K562 (cell line): Measurements from ENCODE around the gene DTWD2. TPM values are rescaled to one million over a fixed set of nuclear protein-coding genes. Genes with fewer than 3 reads are reported as not detected.

ENCODE experiments used
- ATAC-seq: fragments of 200-7000 bp; cut with Tn5 transposase; 3 replicates; pipeline ENCODE4 v1.9.1; 2020; ENCODE audit warnings: moderate library complexity
- BruUV-seq: library from RNA; stranded (reverse); fragments of 400-500 nt; replicated peaks from 2 replicates; lab custom pipeline; 2021; lab: Mats Ljungman, UMichigan
- CTCF ChIA-PET: fragments of 300-600 bp; formaldehyde crosslinking; extraction: SDS; loops from one replicate; lab custom pipeline; 2021; ENCODE audit warnings: low intra/inter-chr PET ratio; lab: Yijun Ruan, JAX
- POLR2A ChIA-PET: fragments of 300-600, 350-650 bp; sonication (Branson Sonifier 250); formaldehyde crosslinking; extraction: SDS; loops from one replicate; lab custom pipeline; 2021; ENCODE audit warnings: antibody characterized with exemption, inconsistent platforms; lab: Yijun Ruan, JAX
- DNase-seq, 4 experiments: peaks; one replicate each; pipeline versions ENCODE4 v3.0.0 to v3.0.0-alpha.2; 2011 to 2018; ENCODE audit warnings: low spot score in 3 of 4, mixed read lengths in 3 of 4; ENCODE audit errors: extremely low read depth in 1 of 4
- FAIRE-seq: peaks from 2 replicates; lab custom pipeline; 2011; peaks lifted over from hg19 to GRCh38; lab: Jason Lieb, UNC
- H2AFZ ChIP-seq: 2 replicates; pipeline ENCODE4 v1.6.0; 2011; ENCODE audit warnings: low read depth, low read length, control low read depth, inconsistent platforms
- H3K27ac ChIP-seq: fragments of 200-600 bp; 3 replicates; pipeline ENCODE4 v1.8.0; 2011; ENCODE audit warnings: low read depth, mild to moderate bottlenecking, control low read depth, inconsistent platforms, low read length, moderate library complexity, mixed read lengths; ENCODE audit errors: extremely low read depth
- H3K27me3 ChIP-seq, 2 experiments: fragments of 300-600 bp in 1 of 2; 2 replicates in 1 of 2; 3 replicates in 1 of 2; pipeline versions ENCODE4 v1.6.0 to v1.8.0; 2011; ENCODE audit warnings: inconsistent platforms in 2 of 2, low read length in 2 of 2, mild to moderate bottlenecking in 1 of 2, mixed read lengths in 1 of 2, moderate library complexity in 1 of 2; ENCODE audit not compliant: control insufficient read depth in 2 of 2, insufficient read depth in 2 of 2
- H3K36me3 ChIP-seq: fragments of 300-600 bp; 3 replicates; pipeline ENCODE4 v1.8.0; 2011; ENCODE audit warnings: mild to moderate bottlenecking, low read length, inconsistent platforms; ENCODE audit not compliant: control insufficient read depth, insufficient read depth
- H3K4me1 ChIP-seq, 2 experiments: fragments of 200-600 bp in 1 of 2; replicated peaks in 1 of 2; 2 replicates in 1 of 2; 3 replicates in 1 of 2; pipeline versions ENCODE4 v1.5.1 to v1.8.0; 2011; ENCODE audit warnings: inconsistent platforms in 2 of 2, low read length in 2 of 2, mild to moderate bottlenecking in 1 of 2, mixed read lengths in 1 of 2, moderate library complexity in 1 of 2; ENCODE audit not compliant: control insufficient read depth in 2 of 2, insufficient read depth in 2 of 2
- H3K4me2 ChIP-seq: 2 replicates; pipeline ENCODE4 v1.6.1; 2011; ENCODE audit warnings: low read length, control low read depth, inconsistent platforms, mixed read lengths; ENCODE audit not compliant: insufficient read depth
- H3K4me3 ChIP-seq: fragments of 200-600 bp; sonication (generic), shearing (Covaris generic); 2 replicates; pipeline ENCODE4 v1.5.1; 2016; ENCODE audit warnings: control low read depth, inconsistent platforms
- H3K79me2 ChIP-seq: fragments of 200-600 bp; 3 replicates; pipeline ENCODE4 v1.8.0; 2011; ENCODE audit warnings: low read length, inconsistent platforms; ENCODE audit not compliant: control insufficient read depth, insufficient read depth
- H3K9ac ChIP-seq, 2 experiments: 2 replicates each; pipeline versions ENCODE4 v1.6.0 to v1.6.1; 2011; ENCODE audit warnings: low read depth in 2 of 2, low read length in 2 of 2, control low read depth in 1 of 2, inconsistent platforms in 1 of 2, mild to moderate bottlenecking in 1 of 2, mixed read lengths in 1 of 2; ENCODE audit not compliant: insufficient read depth in 1 of 2
- H3K9me1 ChIP-seq: one replicate; pipeline ENCODE4 v1.6.0; 2011; ENCODE audit warnings: inconsistent platforms, mild to moderate bottlenecking, low read length, moderate library complexity; ENCODE audit not compliant: control insufficient read depth, insufficient read depth
- H3K9me3 ChIP-seq: replicated peaks from 2 replicates; pipeline ENCODE4 v1.5.1; 2011; ENCODE audit warnings: low read depth, low read length, inconsistent platforms; ENCODE audit not compliant: control insufficient read depth, insufficient read depth
- H4K20me1 ChIP-seq: replicated peaks from 2 replicates; pipeline ENCODE4 v1.6.1; 2011; ENCODE audit warnings: low read length, inconsistent platforms, mixed read lengths; ENCODE audit not compliant: control insufficient read depth, insufficient read depth
- BMI1 ChIP-seq: fragments of 150-350 bp; IDR thresholded peaks from 2 replicates; pipeline ENCODE4 v1.6.1; 2014; ENCODE audit warnings: low read length
- CBFB ChIP-seq: sonication (generic); formaldehyde crosslinking; IDR thresholded peaks from 2 replicates; pipeline ENCODE4 v1.4.0; 2020; ENCODE audit warnings: mild to moderate bottlenecking, missing genetic modification reagents
- CBX8 ChIP-seq: fragments of 200-600 bp; sonication (generic); IDR thresholded peaks from 2 replicates; pipeline ENCODE4 v1.6.1; 2012; ENCODE audit warnings: borderline replicate concordance, mixed run types, low read depth, mild to moderate bottlenecking, moderate library complexity, mixed read lengths, low read length, control low read depth, inconsistent platforms; ENCODE audit not compliant: poor library complexity, severe bottlenecking; ENCODE audit errors: extremely low read depth
- CHCHD3 ChIP-seq: fragments of 250-450 bp; sonication (Bioruptor Pico); IDR thresholded peaks from 2 replicates; pipeline ENCODE4 v2.1.2; 2022; ENCODE audit warnings: mild to moderate bottlenecking
- CXXC5 ChIP-seq: fragments of 250-450 bp; sonication (Bioruptor Pico); IDR thresholded peaks from 2 replicates; pipeline ENCODE4 v1.8.0; 2022; ENCODE audit warnings: inconsistent platforms, mild to moderate bottlenecking, moderate library complexity
- DEAF1 ChIP-seq: fragments of 450-650 bp; formaldehyde crosslinking; IDR thresholded peaks from 2 replicates; pipeline ENCODE4 v1.4.0; 2020; ENCODE audit warnings: mild to moderate bottlenecking, moderate library complexity
- JUND ChIP-seq, 2 experiments: IDR thresholded peaks; 2 replicates in 1 of 2; 3 replicates in 1 of 2; pipeline ENCODE4 v1.6.1; 2011; ENCODE audit warnings: borderline replicate concordance in 2 of 2, low read depth in 2 of 2, low read length in 2 of 2, improper control_type of control experiment in 1 of 2, missing biosample characterization in 1 of 2, missing genetic modification characterization in 1 of 2, missing genetic modification reagents in 1 of 2
- MBD2 ChIP-seq: sonication (generic); IDR thresholded peaks from 2 replicates; pipeline ENCODE4 v1.6.1; 2016; ENCODE audit warnings: low read depth, borderline replicate concordance
- NCOA1 ChIP-seq: fragments of 450-650 bp; IDR thresholded peaks from 2 replicates; pipeline ENCODE4 v1.6.1; 2016; ENCODE audit warnings: low read depth
- PCBP1 ChIP-seq: fragments of 200-400 bp; formaldehyde crosslinking; IDR thresholded peaks from 2 replicates; pipeline ENCODE4 v1.6.1; 2018; ENCODE audit warnings: mild to moderate bottlenecking, low read depth, low read length; ENCODE audit not compliant: poor library complexity, severe bottlenecking
- PREB ChIP-seq: sonication (generic); formaldehyde crosslinking; IDR thresholded peaks from 2 replicates; pipeline ENCODE4 v1.8.1; 2023; ENCODE audit warnings: mild to moderate bottlenecking, missing genetic modification reagents
- PRPF4 ChIP-seq: fragments of 200-400 bp; formaldehyde crosslinking; IDR thresholded peaks from one replicate; pipeline ENCODE4 v1.6.1; 2017; ENCODE audit warnings: low read length, low read depth, mild to moderate bottlenecking; ENCODE audit not compliant: insufficient read depth, poor library complexity, severe bottlenecking
- SMARCA5 ChIP-seq: fragments of 450-650 bp; IDR thresholded peaks from 2 replicates; pipeline ENCODE4 v1.6.1; 2016
- SMARCB1 ChIP-seq: IDR thresholded peaks from 2 replicates; pipeline ENCODE4 v1.6.1; 2011; ENCODE audit warnings: improper control_type of control experiment, low read depth; ENCODE audit not compliant: insufficient read length
- TEAD1 ChIP-seq, 2 experiments: fragments of 450-650 bp in 1 of 2; sonication (generic) in 1 of 2; formaldehyde crosslinking; IDR thresholded peaks; 2 replicates each; pipeline versions ENCODE4 v1.4.0 to v1.8.0; 2020 to 2022; ENCODE audit warnings: mild to moderate bottlenecking in 2 of 2, missing genetic modification reagents in 1 of 2
- THRA ChIP-seq: fragments of 450-650 bp; IDR thresholded peaks from 2 replicates; pipeline ENCODE4 v1.6.1; 2017; ENCODE audit warnings: mild to moderate bottlenecking, moderate library complexity
- ZNF146 ChIP-seq: IDR thresholded peaks from one replicate; pipeline ENCODE4 v1.6.1; 2018; ENCODE audit warnings: missing compliant biosample characterization; ENCODE audit not compliant: unreplicated experiment
- WGBS: fragments of 100-300 bp; shearing (Covaris generic); methylation state at CpG from one replicate; pipeline ENCODE4 v1.1.6; 2016; ENCODE audit warnings: low coverage, mixed read lengths; ENCODE audit not compliant: insufficient coverage; ENCODE audit errors: missing lambda C conversion rate; 5-methylcytosine and 5-hydroxymethylcytosine counted together
- in situ Hi-C: fragments of 300-500 bp; cut with MboI; formaldehyde crosslinking; loops from 4 replicates; pipeline ENCODE4 v1.15.0; 2018; ENCODE audit warnings: inconsistent platforms, mixed read lengths
- intact Hi-C: fragments of 100-400 bp; cut with micrococcal nuclease; formaldehyde crosslinking; loops from 2 replicates; pipeline ENCODE4 v1.14.2; 2022
- polyA plus RNA-seq, 8 experiments: library from polyadenylated mRNA; depleted of rRNA in 4 of 8; stranded (reverse) in 5 of 8; unstranded in 3 of 8; fragments of >200 nt; fragmentation: Nextera tagmentation in 2 of 8; fragmentation: Illumina TruSeq in 1 of 8; extraction: Ambion mirVana in 2 of 8; extraction: Trizol in 1 of 8; gene quantifications; 2 replicates each; pipeline versions ENCODE4 v1.2.1 to v1.2.3, GENCODE V29; 2011 to 2014; ENCODE audit warnings: inconsistent platforms in 1 of 8, missing spikeins in 1 of 8
- total RNA-seq, 7 experiments: library from RNA; depleted of rRNA in 6 of 7; stranded (reverse); fragments of >200 nt in 6 of 7; fragmentation: Illumina TruSeq in 2 of 7; extraction: Trizol in 2 of 7; gene quantifications; 2 replicates each; pipeline versions ENCODE4 v1.2.1 to v1.2.3, GENCODE V29; 2011 to 2021; ENCODE audit warnings: low replicate concordance in 1 of 7

The DTWD2 gene
- total and polyA plus RNA-seq, 9 of the 15 experiments (the other 6 are each of a cell fraction or from before 2014, with no cell fraction given) = 0.99 to 10.8 (median 4.1) TPM

GRCh38 chr5:118889165-118889564 lies 99.2 kb downstream of the DTWD2 start:
- no TSS peak for BruUV-seq
- Histone ChIP-seq H3K9ac (no peak overlapping the region), H4K20me1 (no peaks in the 10 kb centered on the region), H3K4me1 (no peaks in the 10 kb centered on the region), H3K36me3 (no peaks in the 10 kb centered on the region), H3K4me3 (no peak overlapping the region), H2AFZ (no peak overlapping the region), H3K9me1 (no peaks in the 10 kb centered on the region), H3K4me2 (no peak overlapping the region), H3K27me3 (no peaks in the 10 kb centered on the region), H3K27ac (no peak overlapping the region), H3K79me2 (no peaks in the 10 kb centered on the region), H3K9me3 (no peaks in the 10 kb centered on the region)
- no peak for TF ChIP-seq CXXC5
- no peak for TF ChIP-seq JUND (IDR thresholded peaks at IDR 0.05; ENCODE audit: borderline replicate concordance, low read depth, low read length)
- TF ChIP-seq JUND (tag; IDR thresholded peaks at IDR 0.05; ENCODE audit: borderline replicate concordance, low read depth, low read length) = no peak
- no peak for TF ChIP-seq PRPF4
- TF ChIP-seq TEAD1 (CRISPR knock-in tag; IDR thresholded peaks at IDR 0.05) = no peak
- no peak for TF ChIP-seq CHCHD3
- TF ChIP-seq CBX8 = no peak
- no peak for TF ChIP-seq SMARCB1
- no peak for TF ChIP-seq PCBP1
- no peak for TF ChIP-seq BMI1
- no peak for TF ChIP-seq MBD2
- TF ChIP-seq CBFB (CRISPR knock-in tag) = no peak
- TF ChIP-seq THRA = no peak
- no peak for TF ChIP-seq NCOA1
- TF ChIP-seq PREB (CRISPR knock-in tag) = no peak
- no peak for TF ChIP-seq ZNF146 (CRISPR knock-in tag)
- TF ChIP-seq DEAF1 = no peak
- TF ChIP-seq SMARCA5 = no peak
- ATAC-seq = no peak
- intact Hi-C loops = no loop called here
- no peak for FAIRE-seq
- in situ Hi-C loops = no loop called here
- DNase-seq = no peak
- WGBS = 9% methylated on average over 2 of the region's 2 CpGs
- POLR2A ChIA-PET = no interaction called here
- CTCF ChIA-PET = no interaction called here
